ENCODE data around the gene RAB3GAP2. TPM values are rescaled to one million over a fixed set of nuclear protein-coding genes. Genes with fewer than 3 reads are reported as not detected.
"Not testable (repeated sequence)": the region's sequence is repeated elsewhere in the genome, so short reads cannot be mapped to it uniquely, and the experiment has no call there.

RAB3GAP2 gene
- polyA plus RNA-seq, 3 donors, result 29.1 to 38.9 (median 31.3) TPM

GRCh38 chr1:220294846-220295301 is 22.6 kb upstream of the RAB3GAP2 start:
- no peak for DNase-seq (ENCODE audit: extremely low read depth in 1 of 11, low read depth in 9 of 11, low spot score in 4 of 11)

GRCh38 chr1:220291580-220291979 is 19.3 kb upstream of the RAB3GAP2 start:
- DNase-seq (ENCODE audit: extremely low read depth in 1 of 11, low read depth in 9 of 11, low spot score in 4 of 11), result no peak

- DNase-seq (ENCODE audit: extremely low read depth in 1 of 11, low read depth in 9 of 11, low spot score in 4 of 11), result no peak
These were observed 18.0 kb upstream of the RAB3GAP2 start for GRCh38 chr1:220290140-220290761.

- DNase-seq (ENCODE audit: extremely low read depth in 1 of 11, low read depth in 9 of 11, low spot score in 4 of 11), result no peak
These were observed 14.9 kb upstream of the RAB3GAP2 start for GRCh38 chr1:220287129-220287528.

GRCh38 chr1:220283625-220284024 is 11.4 kb upstream of the RAB3GAP2 start:
- no peak for DNase-seq (ENCODE audit: extremely low read depth in 1 of 11, low read depth in 9 of 11, low spot score in 4 of 11)

- DNase-seq (ENCODE audit: extremely low read depth in 1 of 11, low read depth in 9 of 11, low spot score in 4 of 11), result no peak
These were observed 8.9 kb upstream of the RAB3GAP2 start for GRCh38 chr1:220281159-220281574.

- DNase-seq (ENCODE audit: extremely low read depth in 1 of 11, low read depth in 9 of 11, low spot score in 4 of 11), result no peak
These were observed 8.0 kb upstream of the RAB3GAP2 start for GRCh38 chr1:220280249-220280648.

- no peak for DNase-seq (ENCODE audit: extremely low read depth in 1 of 11, low read depth in 9 of 11, low spot score in 4 of 11)
These were observed 6.7 kb upstream of the RAB3GAP2 start for GRCh38 chr1:220278991-220279390.

GRCh38 chr1:220275430-220275829 is 3.2 kb upstream of the RAB3GAP2 start:
- no peak for DNase-seq (ENCODE audit: extremely low read depth in 1 of 11, low read depth in 9 of 11, low spot score in 4 of 11)

- DNase-seq (ENCODE audit: extremely low read depth in 1 of 11, low read depth in 9 of 11, low spot score in 4 of 11), result no peak
These were observed 2.1 kb upstream of the RAB3GAP2 start for GRCh38 chr1:220274251-220274855.

GRCh38 chr1:220272841-220273090 is 513 bp upstream of the RAB3GAP2 start:
- peak in 1 of 11 donors; percentile 7 for DNase-seq (ENCODE audit: extremely low read depth in 1 of 11, low read depth in 9 of 11, low spot score in 4 of 11)

- peak in 7 of 11 donors; percentile 7 to 28 (median 17) for DNase-seq (ENCODE audit: extremely low read depth in 1 of 11, low read depth in 9 of 11, low spot score in 4 of 11)
These were observed 577 bp downstream of the RAB3GAP2 start for GRCh38 chr1:220271706-220272046.

- DNase-seq (ENCODE audit: extremely low read depth in 1 of 11, low read depth in 9 of 11, low spot score in 4 of 11), result no peak
These were observed 3.2 kb downstream of the RAB3GAP2 start for GRCh38 chr1:220269036-220269435.

GRCh38 chr1:220267630-220268029 is 4.6 kb downstream of the RAB3GAP2 start:
- no peak for DNase-seq (ENCODE audit: extremely low read depth in 1 of 11, low read depth in 9 of 11, low spot score in 4 of 11)

GRCh38 chr1:220260228-220260627 is 12.0 kb downstream of the RAB3GAP2 start:
- not testable (repeated sequence) for DNase-seq (ENCODE audit: extremely low read depth in 1 of 11, low read depth in 9 of 11, low spot score in 4 of 11)

- DNase-seq (ENCODE audit: extremely low read depth in 1 of 11, low read depth in 9 of 11, low spot score in 4 of 11), result not testable (repeated sequence)
These were observed 12.5 kb downstream of the RAB3GAP2 start for GRCh38 chr1:220259756-220260155.

- DNase-seq (ENCODE audit: extremely low read depth in 1 of 11, low read depth in 9 of 11, low spot score in 4 of 11), result not testable (repeated sequence)
These were observed 16.1 kb downstream of the RAB3GAP2 start for GRCh38 chr1:220256194-220256593.

GRCh38 chr1:220255204-220255603 is 17.0 kb downstream of the RAB3GAP2 start:
- no peak for DNase-seq (ENCODE audit: extremely low read depth in 1 of 11, low read depth in 9 of 11, low spot score in 4 of 11)

GRCh38 chr1:220253290-220253689 is 19.0 kb downstream of the RAB3GAP2 start:
- not testable (repeated sequence) for DNase-seq (ENCODE audit: extremely low read depth in 1 of 11, low read depth in 9 of 11, low spot score in 4 of 11)

GRCh38 chr1:220251272-220251671 is 21.0 kb downstream of the RAB3GAP2 start:
- no peak for DNase-seq (ENCODE audit: extremely low read depth in 1 of 11, low read depth in 9 of 11, low spot score in 4 of 11)

- DNase-seq (ENCODE audit: extremely low read depth in 1 of 11, low read depth in 9 of 11, low spot score in 4 of 11), result no peak
These were observed 21.6 kb downstream of the RAB3GAP2 start for GRCh38 chr1:220250681-220251080.

All from renal cortex interstitium (tissue), 11 donors.